Smooth muscle cell (in vitro differentiated cells): ENCODE results near the gene CABLES2. TPM values are rescaled to one million over a fixed set of nuclear protein-coding genes. Genes with fewer than 3 reads are reported as not detected.

Source experiments
- DNase-seq: peaks from one replicate; lab custom pipeline; 2025; ENCODE audit not compliant: unreplicated experiment; lab: John Stamatoyannopoulos, UW
- H2AFZ ChIP-seq: fragments of 200-600 bp; sonication (generic); 2 replicates; pipeline ENCODE4 v1.6.0; 2016; ENCODE audit warnings: antibody characterized with exemption, low read depth, mild to moderate bottlenecking
- H3F3A ChIP-seq: fragments of 200-600 bp; sonication (generic); 2 replicates; pipeline ENCODE4 v1.6.0; 2017; ENCODE audit warnings: antibody characterized with exemption, low read depth
- H3K27ac ChIP-seq: fragments of 200-600 bp; sonication (generic); 2 replicates; pipeline ENCODE4 v1.5.1; 2016; ENCODE audit warnings: low read depth, mild to moderate bottlenecking
- H3K27me3 ChIP-seq: fragments of 200-600 bp; sonication (generic); 2 replicates; pipeline ENCODE4 v1.6.1; 2016; ENCODE audit warnings: low read depth, mild to moderate bottlenecking
- H3K36me3 ChIP-seq: fragments of 200-600 bp; sonication (generic); 2 replicates; pipeline ENCODE4 v1.5.1; 2016; ENCODE audit warnings: low read depth
- H3K4me1 ChIP-seq: fragments of 200-600 bp; sonication (generic); 2 replicates; pipeline ENCODE4 v1.5.1; 2016; ENCODE audit warnings: low read depth
- H3K4me2 ChIP-seq: fragments of 200-600 bp; sonication (generic); 2 replicates; pipeline ENCODE4 v1.6.0; 2016; ENCODE audit warnings: mild to moderate bottlenecking
- H3K4me3 ChIP-seq: fragments of 200-600 bp; sonication (generic); 2 replicates; pipeline ENCODE4 v1.5.1; 2016; ENCODE audit warnings: mild to moderate bottlenecking
- H3K79me2 ChIP-seq: fragments of 200-600 bp; sonication (generic); 2 replicates; pipeline ENCODE4 v1.6.0; 2016; ENCODE audit warnings: low read depth, mild to moderate bottlenecking
- H3K9ac ChIP-seq: fragments of 200-600 bp; sonication (generic); 2 replicates; pipeline ENCODE4 v1.6.0; 2016; ENCODE audit warnings: low read depth
- H3K9me3 ChIP-seq: fragments of 200-600 bp; sonication (generic); replicated peaks from 2 replicates; pipeline ENCODE4 v1.5.1; 2016; ENCODE audit warnings: low read depth
- H4K20me1 ChIP-seq: fragments of 200-600 bp; sonication (generic); 2 replicates; pipeline ENCODE4 v1.6.0; 2016; ENCODE audit warnings: low read depth
- WGBS: methylation state at CpG from one replicate; pipeline ENCODE4 v1.1.7; 2016; ENCODE audit warnings: low lambda C conversion rate; 5-methylcytosine and 5-hydroxymethylcytosine counted together
- polyA plus RNA-seq: library from polyadenylated mRNA; unstranded; fragments of >200 nt; fragmentation: Nextera tagmentation; extraction: Ambion mirVana; gene quantifications from 2 replicates; pipeline ENCODE4 v1.2.1, GENCODE V29; 2016
- total RNA-seq: library from RNA; depleted of rRNA; stranded (reverse); fragments of >200 nt; gene quantifications from 2 replicates; pipeline ENCODE4 v1.2.3, GENCODE V29; 2014
- TF ChIP-seq, protein P1 (sequence below): fragments of 200-600 bp; sonication (generic); IDR thresholded peaks from 2 replicates; pipeline ENCODE4 v1.5.1; 2017; ENCODE audit warnings: borderline replicate concordance, mild to moderate bottlenecking, antibody characterized with exemption; ENCODE audit not compliant: insufficient read depth, poor library complexity, severe bottlenecking

The CABLES2 gene
- total and polyA plus RNA-seq, 2 experiments from 2014 or later: 7.4 to 7.6 TPM

DNA sequence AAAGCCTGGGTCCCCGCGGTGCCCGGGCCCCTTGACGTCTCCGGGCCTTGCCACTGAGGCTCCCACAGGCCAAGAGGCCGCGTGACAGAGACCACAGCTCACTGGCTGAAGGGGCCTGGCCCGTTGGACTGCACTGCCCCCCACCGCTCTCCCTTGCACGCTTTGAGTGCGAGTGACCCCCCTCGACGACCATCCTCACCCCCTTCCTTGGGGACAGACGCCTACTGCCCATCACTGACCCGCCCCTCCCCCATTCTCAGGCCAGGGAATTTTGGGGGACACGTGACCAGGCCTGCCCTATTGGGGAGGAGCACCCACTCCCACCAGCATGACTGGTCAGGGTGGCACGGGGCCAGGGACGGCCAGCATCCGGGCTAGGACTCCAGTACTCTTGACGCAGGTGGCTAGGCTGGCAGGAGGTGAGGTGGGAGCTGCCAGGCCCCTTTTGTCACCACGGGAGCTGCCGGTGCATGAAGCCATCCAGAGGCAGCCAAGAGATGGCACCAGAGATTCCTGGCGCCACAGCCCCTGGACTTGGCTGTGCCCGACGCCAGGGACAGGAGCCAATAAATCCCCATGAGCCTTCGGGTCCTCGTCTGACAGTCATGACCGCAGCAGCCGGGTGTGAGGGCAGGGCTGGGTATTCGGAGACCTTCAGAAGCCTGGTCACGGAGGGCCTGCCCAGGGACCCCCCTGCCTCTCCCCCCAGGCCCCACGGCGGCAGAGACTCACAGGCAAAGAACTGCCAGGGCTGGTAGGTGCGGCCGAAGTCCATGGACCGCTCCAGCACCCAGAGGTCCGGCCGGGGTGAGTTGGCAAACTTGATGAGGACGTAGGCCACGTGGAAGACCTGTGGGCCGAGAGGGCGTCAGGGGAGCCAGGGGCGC lies 54.4 kb downstream of the CABLES2 start:
- Histone ChIP-seq H3K9ac (no peak overlapping the region), H3F3A (no peaks in the 10 kb centered on the region), H3K79me2 (peaks cover 14% of the 10 kb centered on the region), H3K4me2 (no peak overlapping the region), H3K27me3 (no peaks in the 10 kb centered on the region), H3K36me3 (no peaks in the 10 kb centered on the region), H3K27ac (no peak overlapping the region), H3K4me1 (peaks cover 21% of the 10 kb centered on the region), H2AFZ (no peak overlapping the region), H4K20me1 (peaks cover 6% of the 10 kb centered on the region), H3K9me3 (no peaks in the 10 kb centered on the region), H3K4me3 (no peak overlapping the region)
- no peak for DNase-seq
- TF ChIP-seq, protein P1, sequence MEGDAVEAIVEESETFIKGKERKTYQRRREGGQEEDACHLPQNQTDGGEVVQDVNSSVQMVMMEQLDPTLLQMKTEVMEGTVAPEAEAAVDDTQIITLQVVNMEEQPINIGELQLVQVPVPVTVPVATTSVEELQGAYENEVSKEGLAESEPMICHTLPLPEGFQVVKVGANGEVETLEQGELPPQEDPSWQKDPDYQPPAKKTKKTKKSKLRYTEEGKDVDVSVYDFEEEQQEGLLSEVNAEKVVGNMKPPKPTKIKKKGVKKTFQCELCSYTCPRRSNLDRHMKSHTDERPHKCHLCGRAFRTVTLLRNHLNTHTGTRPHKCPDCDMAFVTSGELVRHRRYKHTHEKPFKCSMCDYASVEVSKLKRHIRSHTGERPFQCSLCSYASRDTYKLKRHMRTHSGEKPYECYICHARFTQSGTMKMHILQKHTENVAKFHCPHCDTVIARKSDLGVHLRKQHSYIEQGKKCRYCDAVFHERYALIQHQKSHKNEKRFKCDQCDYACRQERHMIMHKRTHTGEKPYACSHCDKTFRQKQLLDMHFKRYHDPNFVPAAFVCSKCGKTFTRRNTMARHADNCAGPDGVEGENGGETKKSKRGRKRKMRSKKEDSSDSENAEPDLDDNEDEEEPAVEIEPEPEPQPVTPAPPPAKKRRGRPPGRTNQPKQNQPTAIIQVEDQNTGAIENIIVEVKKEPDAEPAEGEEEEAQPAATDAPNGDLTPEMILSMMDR: no peak
- 94% methylated on average over 41 of the region's 43 CpGs for WGBS

DNA sequence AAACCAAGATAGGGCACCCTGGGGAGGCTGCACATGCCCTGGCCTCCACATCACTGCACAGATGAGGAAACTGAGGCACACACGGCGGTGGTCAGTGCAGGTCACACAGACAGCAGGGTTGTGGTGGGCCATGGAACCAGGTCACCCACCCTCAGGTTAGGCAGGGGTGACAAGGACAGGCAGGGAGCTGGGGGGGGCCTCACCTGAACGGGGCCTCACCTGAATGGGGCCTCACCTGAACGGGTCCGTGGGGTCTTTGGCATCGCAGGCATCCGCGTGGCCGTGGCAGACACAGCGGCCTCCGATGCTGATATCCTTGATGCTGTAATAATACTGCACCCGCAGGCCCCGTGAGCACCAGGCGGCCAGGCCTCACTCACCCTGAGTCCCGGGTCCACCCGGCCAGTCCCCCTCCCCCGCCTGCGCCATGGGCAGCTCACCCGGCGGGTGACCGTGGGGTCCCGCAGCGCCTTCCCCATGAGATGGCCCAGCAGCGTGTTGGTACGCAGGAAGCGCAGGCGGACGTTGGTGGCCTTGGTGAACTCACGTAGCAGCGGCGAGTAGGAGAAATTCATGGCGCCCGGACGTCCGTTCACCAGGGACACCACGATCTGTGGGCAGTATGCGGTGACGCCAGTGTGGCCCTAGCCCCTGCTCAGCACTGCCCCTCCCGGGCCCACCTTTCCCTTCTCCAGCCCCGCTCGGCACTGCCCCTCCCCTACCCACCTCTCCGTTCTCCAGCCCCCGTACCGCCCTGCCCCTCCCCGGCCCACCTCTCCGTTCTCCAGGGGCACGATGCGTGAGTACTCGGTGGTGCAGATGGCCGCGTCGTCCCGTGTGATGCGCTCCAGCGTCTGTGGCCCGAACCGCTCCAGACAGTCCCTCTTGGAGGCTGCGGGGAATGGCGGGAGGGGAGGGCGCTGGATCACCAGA lies 55.4 kb downstream of the CABLES2 start:
- Histone ChIP-seq H3K9ac (no peak overlapping the region), H3K27me3 (no peaks in the 10 kb centered on the region), H3K27ac (no peak overlapping the region), H3K36me3 (no peaks in the 10 kb centered on the region), H3F3A (no peaks in the 10 kb centered on the region), H3K4me2 (no peak overlapping the region), H3K9me3 (no peaks in the 10 kb centered on the region), H3K79me2 (peaks cover 8% of the 10 kb centered on the region), H4K20me1 (peaks cover 4% of the 10 kb centered on the region), H3K4me3 (no peak overlapping the region), H2AFZ (no peak overlapping the region), H3K4me1 (peaks cover 21% of the 10 kb centered on the region)
- 92% methylated on average over 27 of the region's 60 CpGs for WGBS
- TF ChIP-seq, protein P1: no peak
- no peak for DNase-seq

DNA sequence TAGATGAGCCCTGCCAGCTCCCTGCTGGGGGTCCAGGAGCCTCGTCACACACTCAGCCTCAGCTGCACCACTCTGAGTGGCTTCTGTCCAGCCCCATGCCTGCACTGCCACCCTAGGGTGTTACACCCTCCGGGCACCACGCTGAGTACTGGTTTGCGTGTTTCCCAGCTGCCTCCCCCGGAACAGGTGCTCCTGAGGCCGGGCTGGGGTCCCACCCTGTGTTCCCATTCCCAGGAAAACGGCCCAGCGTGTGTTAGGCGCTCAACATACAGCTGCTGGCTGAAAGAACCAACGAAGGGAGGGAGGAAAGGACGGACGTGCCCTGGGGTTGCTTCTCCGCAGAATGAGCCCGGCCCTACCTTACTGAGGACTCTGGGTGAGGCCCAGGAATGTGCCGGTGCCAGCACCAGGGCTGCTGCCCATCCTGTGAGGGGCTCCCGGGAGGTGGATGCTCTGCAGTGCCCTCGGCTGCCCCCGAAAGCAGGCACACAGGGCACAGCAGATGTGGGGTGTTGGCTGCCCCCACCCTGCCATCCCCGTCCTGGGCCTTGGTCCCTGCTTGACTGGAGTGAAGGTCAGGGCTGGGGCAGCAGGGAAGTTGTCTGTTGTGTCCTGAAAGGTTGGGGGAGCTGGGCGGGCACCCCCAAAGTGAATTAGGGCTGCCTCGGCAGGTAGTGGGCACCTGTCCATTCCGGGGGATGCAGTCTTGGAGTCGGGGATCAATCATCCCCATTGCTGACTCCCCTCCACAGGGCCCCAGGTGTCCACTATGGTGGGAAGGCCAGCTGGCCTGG lies 56.3 kb downstream of the CABLES2 start:
- no peak for DNase-seq
- H3K27me3 ChIP-seq: no peaks in the 10 kb centered on the region
- no peak overlapping the region for H2AFZ ChIP-seq
- no peaks in the 10 kb centered on the region for H4K20me1 ChIP-seq
- TF ChIP-seq, protein P1: no peak
- H3K36me3 ChIP-seq: no peaks in the 10 kb centered on the region
- H3K4me2 ChIP-seq: no peak overlapping the region
- WGBS: 89% methylated on average over 21 of the region's 23 CpGs
- H3F3A ChIP-seq: no peaks in the 10 kb centered on the region
- peak overlapping the region; percentile 69 for H3K27ac ChIP-seq
- peaks cover 13% of the 10 kb centered on the region for H3K4me1 ChIP-seq
- no peaks in the 10 kb centered on the region for H3K79me2 ChIP-seq
- H3K4me3 ChIP-seq: no peak overlapping the region
- H3K9me3 ChIP-seq: no peaks in the 10 kb centered on the region
- H3K9ac ChIP-seq: no peak overlapping the region
